HepG2 (cell line): Measurements from ENCODE around the gene ACOT8. TPM values are rescaled to one million over a fixed set of nuclear protein-coding genes. Genes with fewer than 3 reads are reported as not detected.

ENCODE experiments used
- BRF2 ChIP-seq: sonication (generic); formaldehyde crosslinking; IDR thresholded peaks from 2 replicates; pipeline ENCODE4 v1.8.1; 2022; ENCODE audit warnings: mild to moderate bottlenecking, missing genetic modification reagents
- FOSL2 ChIP-seq: sonication (generic); formaldehyde crosslinking; IDR thresholded peaks from 2 replicates; pipeline ENCODE4 v1.4.0; 2020; ENCODE audit warnings: missing genetic modification reagents
- KAT7 ChIP-seq: IDR thresholded peaks from 2 replicates; pipeline ENCODE4 v1.6.1; 2018; ENCODE audit warnings: borderline replicate concordance, missing compliant biosample characterization
- KDM3A ChIP-seq: IDR thresholded peaks from 2 replicates; pipeline ENCODE4 v1.6.1; 2018; ENCODE audit warnings: low read depth, missing compliant biosample characterization
- KLF12 ChIP-seq: sonication (generic); formaldehyde crosslinking; IDR thresholded peaks from 2 replicates; pipeline ENCODE4 v1.4.0; 2020; ENCODE audit warnings: missing genetic modification reagents, borderline replicate concordance
- NFYC ChIP-seq: IDR thresholded peaks from 2 replicates; pipeline ENCODE4 v1.6.1; 2016; ENCODE audit warnings: missing genetic modification reagents, missing compliant biosample characterization
- PATZ1 ChIP-seq: sonication (generic); formaldehyde crosslinking; IDR thresholded peaks from 2 replicates; pipeline ENCODE4 v1.4.0; 2020; ENCODE audit warnings: missing genetic modification reagents
- RAD21 ChIP-seq: fragments of 450-650 bp; formaldehyde crosslinking; IDR thresholded peaks from 2 replicates; pipeline ENCODE4 v1.5.0; 2020; ENCODE audit warnings: mild to moderate bottlenecking
- RFX1 ChIP-seq: fragments of 450-650 bp; IDR thresholded peaks from 2 replicates; pipeline ENCODE4 v1.6.1; 2017
- RXRA ChIP-seq: sonication (generic); formaldehyde crosslinking; IDR thresholded peaks from 2 replicates; pipeline ENCODE4 v1.5.1; 2020; ENCODE audit warnings: missing genetic modification reagents
- STAG1 ChIP-seq: sonication (generic); formaldehyde crosslinking; IDR thresholded peaks from 2 replicates; pipeline ENCODE4 v1.4.0; 2020; ENCODE audit warnings: missing genetic modification reagents
- STAT6 ChIP-seq: sonication (generic); formaldehyde crosslinking; IDR thresholded peaks from 2 replicates; pipeline ENCODE4 v1.4.0; 2020; ENCODE audit warnings: missing genetic modification reagents, mild to moderate bottlenecking, borderline replicate concordance
- TERF1 ChIP-seq: sonication (generic); formaldehyde crosslinking; IDR thresholded peaks from 2 replicates; pipeline ENCODE4 v1.8.0; 2022; ENCODE audit warnings: mild to moderate bottlenecking, missing genetic modification reagents, moderate library complexity
- ZBTB2 ChIP-seq: sonication (generic); formaldehyde crosslinking; IDR thresholded peaks from 2 replicates; pipeline ENCODE4 v1.8.0; 2022; ENCODE audit warnings: low read depth, missing genetic modification reagents
- ZEB1 ChIP-seq: IDR thresholded peaks from 2 replicates; pipeline ENCODE4 v1.6.1; 2012; ENCODE audit warnings: mild to moderate bottlenecking, low read depth, inconsistent platforms; ENCODE audit not compliant: insufficient replicate concordance
- ZNF615 ChIP-seq: sonication (generic); formaldehyde crosslinking; IDR thresholded peaks from 2 replicates; pipeline ENCODE4 v1.5.0; 2020; ENCODE audit warnings: mild to moderate bottlenecking, missing genetic modification reagents, borderline replicate concordance
- ZNF616 ChIP-seq: sonication (generic); formaldehyde crosslinking; IDR thresholded peaks from 2 replicates; pipeline ENCODE4 v1.5.0; 2020; ENCODE audit warnings: low read depth, mild to moderate bottlenecking, missing genetic modification reagents
- ZNF660 ChIP-seq: sonication (generic); formaldehyde crosslinking; IDR thresholded peaks from 2 replicates; pipeline ENCODE4 v1.5.1; 2020; ENCODE audit warnings: mild to moderate bottlenecking, low read depth, missing genetic modification reagents, borderline replicate concordance
- ZNF891 ChIP-seq: sonication (generic); formaldehyde crosslinking; IDR thresholded peaks from 2 replicates; pipeline ENCODE4 v1.5.0; 2020; ENCODE audit warnings: mild to moderate bottlenecking, missing genetic modification reagents
- ZSCAN12 ChIP-seq: sonication (generic); formaldehyde crosslinking; IDR thresholded peaks from 2 replicates; pipeline ENCODE4 v1.9.0; 2021; ENCODE audit warnings: mild to moderate bottlenecking, missing genetic modification reagents
- polyA plus RNA-seq, 8 experiments: library from polyadenylated mRNA; depleted of rRNA in 3 of 8; stranded (reverse) in 7 of 8; unstranded in 1 of 8; fragments of >200 nt; fragmentation: Illumina TruSeq in 4 of 8; extraction: Trizol in 4 of 8; gene quantifications; 2 replicates each; pipeline versions ENCODE4 v1.2.1 to v1.2.3, GENCODE V29; 2011 to 2016; ENCODE audit warnings: low read depth in 4 of 8, missing spikeins in 1 of 8, mixed read lengths in 1 of 8; ENCODE audit not compliant: insufficient read depth in 1 of 8
- total RNA-seq, 5 experiments: library from RNA; depleted of rRNA; stranded (reverse); fragments of >200 nt; fragmentation: Illumina TruSeq; extraction: Trizol; gene quantifications; 2 replicates each; pipeline ENCODE4 v1.2.3, GENCODE V29; 2016; ENCODE audit warnings: low read depth in 1 of 5

The ACOT8 gene
- total and polyA plus RNA-seq, 2 of the 13 experiments (the other 11 are each of a cell fraction or from before 2014, with no cell fraction given), result 31.4 to 45.5 TPM

GRCh38 chr20:45857114-45857881 lies at the start of gene ACOT8, which contains the start of gene ZSWIM3 (continued):
- TF ChIP-seq ZNF615 (CRISPR knock-in tag) (no peak), RXRA (CRISPR knock-in tag) (peak; percentile 33; the same call in 1 of the 2 replicates), PATZ1 (CRISPR knock-in tag) (no peak; the same call in 1 of the 2 replicates), NFYC (CRISPR knock-in tag) (peak; percentile 100), ZNF660 (CRISPR knock-in tag) (0 out of 2 replicates have a peak, but pooled peaks have one; percentile 76), ZEB1 (peak; percentile 81), ZNF616 (CRISPR knock-in tag) (0 out of 2 replicates have a peak, but pooled peaks have one; percentile 59), FOSL2 (CRISPR knock-in tag) (0 out of 2 replicates have a peak, but pooled peaks have one; percentile 42), KDM3A (CRISPR knock-in tag) (no peak), STAG1 (CRISPR knock-in tag) (peak; percentile 24; the same call in 1 of the 2 replicates), ZBTB2 (CRISPR knock-in tag) (no peak), BRF2 (CRISPR knock-in tag) (no peak), ZSCAN12 (CRISPR knock-in tag) (peak; percentile 52; the same call in 1 of the 2 replicates), RAD21 (CRISPR knock-in tag) (peak; percentile 62), STAT6 (CRISPR knock-in tag) (no peak; the same call in 1 of the 2 replicates), KLF12 (CRISPR knock-in tag) (peak; percentile 90; the same call in 1 of the 2 replicates), RFX1 (peak; percentile 26; the same call in 1 of the 2 replicates), ZNF891 (CRISPR knock-in tag) (peak; percentile 93), KAT7 (CRISPR knock-in tag) (no peak; the same call in 1 of the 2 replicates), TERF1 (CRISPR knock-in tag) (no peak)
